GM11168 (cell line): ENCODE data around the gene IMP3.
"Not testable (repeated sequence)": the region's sequence is repeated elsewhere in the genome, so short reads cannot be mapped to it uniquely, and the experiment has no call there.

Experiments
- in situ Hi-C: fragments of 300-500 bp; cut with MboI; formaldehyde crosslinking; loops from one replicate; pipeline ENCODE4 v1.12.0; 2022; ENCODE audit warnings: low sequenced_read_pairs; ENCODE audit not compliant: unreplicated experiment

The IMP3 gene

DNA sequence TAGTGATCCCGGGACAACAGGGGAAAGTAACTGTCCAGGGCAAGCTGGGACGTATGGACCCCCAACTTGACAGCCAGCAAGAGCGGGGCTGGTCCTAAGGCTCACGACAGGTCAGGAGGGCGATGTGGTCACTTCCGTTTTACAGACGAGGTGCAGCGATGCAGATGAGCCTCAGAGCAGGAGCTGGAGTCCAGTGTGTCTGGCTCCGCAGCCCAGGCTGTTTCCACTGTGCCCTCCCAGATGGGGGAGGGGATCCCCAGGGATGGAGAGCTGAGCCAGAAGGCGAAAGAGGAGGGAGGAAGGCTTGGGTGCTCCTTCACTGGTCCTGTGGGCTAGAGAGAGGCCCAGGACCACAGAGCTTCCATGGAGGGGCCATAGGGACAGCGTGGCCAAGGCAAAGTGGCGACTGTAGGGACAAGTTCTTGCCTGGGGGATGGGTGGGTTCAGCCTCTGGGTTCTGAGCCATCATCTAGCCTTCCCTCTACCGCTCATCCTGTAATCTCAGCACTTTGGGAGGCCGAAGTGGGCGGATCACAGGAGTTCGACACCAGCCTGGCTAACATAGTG is 13.4 kb upstream of the IMP3 start:
- in situ Hi-C loops, result no loop called here

DNA sequence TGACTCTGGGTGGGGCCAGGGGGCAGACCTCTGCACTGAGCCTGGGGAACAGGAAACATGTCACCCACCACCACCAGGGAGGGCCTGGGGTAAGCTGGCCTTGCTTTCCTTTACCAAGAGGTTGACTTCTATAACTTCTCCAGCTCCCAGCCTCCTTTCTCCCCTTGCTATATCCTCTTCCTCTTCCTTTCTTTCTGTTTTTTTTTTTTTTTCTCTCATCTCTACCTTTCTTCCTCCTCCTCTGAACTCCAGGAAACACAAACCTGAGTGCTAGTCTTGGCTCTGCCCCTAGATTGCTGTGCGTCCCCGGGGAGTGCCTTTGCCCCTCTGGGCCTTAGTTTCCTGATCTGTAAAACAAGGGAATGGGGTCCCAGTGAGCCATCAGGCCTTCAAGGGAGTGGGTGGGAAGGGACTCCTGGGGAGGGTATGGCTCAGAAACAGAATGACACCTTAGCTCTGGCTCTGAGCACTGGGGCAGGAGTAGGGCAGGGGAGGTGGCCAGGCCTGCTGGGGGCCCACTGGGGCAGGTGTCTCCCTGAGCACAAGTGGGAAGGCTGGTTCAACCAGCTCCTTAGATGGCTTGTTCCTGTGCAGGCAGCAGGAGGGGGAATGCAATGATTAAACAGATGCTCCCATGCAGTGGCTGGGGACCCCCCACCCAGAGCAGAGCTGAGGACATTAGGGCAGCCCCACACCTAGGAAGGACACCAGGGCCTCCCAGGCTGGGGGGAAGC is 12.0 kb upstream of the IMP3 start:
- in situ Hi-C loops, result no loop called here

GRCh38 chr15:75650908-75651809 is 11.1 kb upstream of the IMP3 start:
- in situ Hi-C loops, result no loop called here

- in situ Hi-C loops, result no loop called here
Observed at GRCh38 chr15:75649848-75650247, 9.8 kb upstream of the IMP3 start.

DNA sequence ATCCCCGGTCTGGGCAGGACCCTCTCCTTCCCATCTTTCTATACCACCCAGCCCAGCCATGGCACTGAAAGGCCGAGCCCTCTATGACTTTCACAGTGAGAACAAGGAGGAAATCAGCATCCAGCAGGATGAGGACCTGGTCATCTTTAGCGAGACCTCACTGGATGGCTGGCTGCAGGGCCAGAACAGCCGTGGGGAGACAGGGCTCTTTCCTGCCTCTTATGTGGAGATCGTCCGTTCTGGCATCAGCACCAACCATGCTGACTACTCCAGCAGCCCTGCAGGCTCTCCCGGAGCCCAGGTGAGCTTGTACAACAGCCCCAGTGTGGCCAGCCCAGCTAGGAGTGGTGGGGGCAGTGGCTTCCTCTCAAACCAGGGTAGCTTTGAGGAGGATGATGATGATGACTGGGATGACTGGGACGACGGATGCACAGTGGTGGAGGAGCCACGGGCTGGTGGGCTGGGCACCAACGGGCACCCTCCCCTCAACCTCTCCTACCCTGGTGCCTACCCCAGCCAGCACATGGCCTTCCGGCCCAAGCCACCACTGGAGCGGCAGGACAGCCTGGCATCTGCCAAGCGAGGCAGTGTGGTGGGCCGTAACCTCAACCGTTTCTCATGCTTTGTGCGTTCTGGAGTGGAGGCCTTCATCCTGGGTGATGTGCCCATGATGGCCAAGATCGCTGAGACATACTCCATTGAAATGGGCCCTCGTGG is 9.2 kb upstream of the IMP3 start:
- in situ Hi-C loops, result no loop called here

GRCh38 chr15:75648156-75649000 is 8.4 kb upstream of the IMP3 start:
- in situ Hi-C loops, result no loop called here

DNA sequence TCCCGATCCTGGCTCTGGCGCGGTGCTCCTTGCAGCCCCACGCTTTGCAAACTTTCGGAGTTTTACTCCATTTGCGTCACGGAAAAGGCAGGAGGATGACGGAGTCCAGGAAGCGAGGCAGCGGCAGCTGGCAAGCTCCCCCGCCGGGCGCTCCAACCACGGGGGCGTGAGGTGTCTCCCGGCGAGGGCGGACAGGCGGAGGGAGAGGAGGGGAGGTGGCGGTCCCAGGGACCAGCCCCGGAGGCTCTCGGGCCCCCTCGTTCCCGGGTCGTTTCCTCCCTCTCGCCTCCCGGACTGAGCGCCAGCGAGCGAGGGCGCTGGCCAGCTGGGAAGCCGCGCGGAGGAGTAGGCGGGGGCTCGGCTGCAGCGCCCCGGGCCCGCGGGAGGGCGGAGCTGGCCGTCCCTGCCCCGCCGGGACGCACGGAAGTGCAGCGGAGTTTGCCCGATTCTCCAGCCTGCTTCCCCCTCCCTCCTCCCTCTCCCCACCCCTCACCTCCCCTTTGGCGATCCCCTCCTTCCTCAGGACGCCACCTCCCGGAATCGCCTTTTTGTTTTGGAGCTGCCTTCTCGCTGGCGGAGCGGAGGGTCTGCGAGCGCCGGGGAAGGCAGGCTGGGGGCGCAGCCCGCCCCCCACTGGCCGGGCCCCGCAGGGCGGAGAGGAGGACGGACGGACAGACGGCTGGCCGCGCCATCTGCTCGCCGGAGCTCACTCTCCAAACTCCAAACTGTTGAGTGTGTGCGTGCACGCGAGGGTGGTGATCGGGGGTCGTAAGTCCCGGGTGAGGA is 7.5 kb upstream of the IMP3 start, which contains the start of gene SNX33:
Gene SNX33, plus strand, starts transcription at position 543 of the 786 bp plus-strand sequence. CDS start 1,191 bp downstream, outside the sequence.
- in situ Hi-C loops, result no loop called here

DNA sequence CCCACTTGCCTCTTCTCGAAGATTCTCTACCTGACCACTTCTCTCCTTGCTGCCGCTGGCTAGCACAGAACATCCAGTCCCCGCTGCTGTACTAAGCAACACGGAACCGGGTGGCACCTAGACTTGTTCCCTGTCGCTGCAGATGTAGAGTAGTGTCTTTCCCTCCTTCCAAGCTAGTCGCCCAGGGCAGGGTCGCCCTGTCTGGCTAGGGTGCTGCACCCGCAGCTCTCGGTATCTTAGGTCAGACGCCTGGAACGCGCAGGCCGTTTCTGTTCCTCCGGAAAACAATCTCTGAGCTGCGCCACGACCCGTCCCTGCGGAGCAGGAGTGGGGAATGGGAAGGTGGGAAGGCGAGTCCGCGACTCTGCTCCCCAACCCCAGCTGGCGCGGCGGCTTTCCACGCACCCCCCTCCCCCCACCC is 6.9 kb upstream of the IMP3 start:
- in situ Hi-C loops, result no loop called here

DNA sequence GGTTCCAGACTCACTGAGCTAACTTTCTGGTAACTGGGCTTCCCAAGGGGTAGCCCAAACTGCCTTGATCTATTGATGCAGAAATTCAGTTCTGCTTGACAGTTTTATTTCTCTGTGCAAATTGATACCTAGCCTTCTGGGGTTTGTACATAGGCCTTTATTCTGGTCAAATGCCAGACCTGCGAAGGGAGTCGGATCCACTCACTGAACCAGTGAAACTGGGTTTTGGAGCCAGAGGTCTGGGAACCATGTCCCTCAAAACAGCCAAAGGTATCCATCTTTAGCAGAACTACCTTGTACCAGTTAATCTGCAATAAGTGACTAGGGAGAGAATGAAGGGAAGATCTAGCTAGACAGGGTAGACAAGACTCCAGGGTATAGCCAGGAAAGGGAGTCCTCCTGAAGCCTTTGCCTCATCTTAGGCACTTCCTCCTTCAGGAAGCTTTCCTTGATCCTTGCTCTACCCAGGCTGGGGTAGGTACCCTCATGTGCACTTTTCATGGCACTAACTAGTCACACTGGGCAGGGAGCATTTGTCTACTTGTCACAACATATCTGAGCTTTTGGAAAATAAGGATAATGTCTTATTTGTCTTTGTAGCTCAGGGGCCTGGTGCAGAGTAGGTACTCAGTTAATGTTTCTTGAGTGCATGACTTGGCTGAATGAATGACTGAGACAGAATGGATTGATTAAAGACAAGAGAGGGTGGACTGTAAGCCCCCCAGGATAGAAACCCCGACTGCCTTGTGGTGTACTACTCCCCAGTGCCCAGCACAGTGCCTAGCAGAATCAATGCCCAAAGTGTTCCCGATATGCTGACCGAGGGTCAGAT is 6.3 kb upstream of the IMP3 start:
- in situ Hi-C loops, result no loop called here

DNA sequence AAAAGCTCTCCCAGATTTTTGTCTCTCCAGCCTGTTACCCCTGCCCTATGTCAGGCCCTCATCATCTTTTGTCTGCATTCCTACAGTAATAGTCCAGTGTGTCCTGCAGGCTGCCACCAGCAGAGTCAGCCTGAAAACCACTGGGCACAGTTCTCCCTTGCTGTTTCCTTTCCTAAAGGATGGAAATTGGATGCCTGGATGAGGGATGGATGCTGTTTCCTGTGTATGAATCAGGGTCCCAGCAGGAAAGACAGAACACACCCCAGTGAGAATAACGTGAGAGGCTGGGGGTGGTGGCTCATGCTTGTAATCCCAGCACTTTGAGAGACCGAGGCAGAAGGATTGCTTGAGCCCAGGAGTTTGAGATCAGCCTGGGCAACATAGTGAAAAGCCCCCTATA is 4.4 kb upstream of the IMP3 start:
- in situ Hi-C loops, result no loop called here

DNA sequence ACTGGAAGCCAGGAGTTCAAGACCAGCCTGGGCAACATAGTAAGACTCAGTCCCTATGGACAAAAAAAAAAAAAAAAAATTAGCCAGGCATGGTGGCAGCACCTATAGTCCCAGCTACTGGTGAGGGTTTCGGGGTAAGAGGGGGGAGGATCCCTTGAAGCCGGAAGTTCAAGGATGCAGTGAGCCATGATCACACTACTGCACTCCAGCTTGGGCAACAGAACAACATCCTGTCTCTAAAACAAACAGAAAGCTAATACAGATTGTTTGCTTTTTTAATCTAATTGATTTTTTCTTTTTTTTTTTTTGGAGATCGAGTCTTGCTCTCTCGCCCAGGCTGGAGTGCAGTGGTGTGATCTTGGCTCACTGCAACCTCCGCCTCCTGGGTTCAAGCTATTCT is 1.6 kb upstream of the IMP3 start:
- in situ Hi-C loops, result no loop called here

- in situ Hi-C loops, result no loop called here
Observed at GRCh38 chr15:75641179-75641503, 1.1 kb upstream of the IMP3 start.

DNA sequence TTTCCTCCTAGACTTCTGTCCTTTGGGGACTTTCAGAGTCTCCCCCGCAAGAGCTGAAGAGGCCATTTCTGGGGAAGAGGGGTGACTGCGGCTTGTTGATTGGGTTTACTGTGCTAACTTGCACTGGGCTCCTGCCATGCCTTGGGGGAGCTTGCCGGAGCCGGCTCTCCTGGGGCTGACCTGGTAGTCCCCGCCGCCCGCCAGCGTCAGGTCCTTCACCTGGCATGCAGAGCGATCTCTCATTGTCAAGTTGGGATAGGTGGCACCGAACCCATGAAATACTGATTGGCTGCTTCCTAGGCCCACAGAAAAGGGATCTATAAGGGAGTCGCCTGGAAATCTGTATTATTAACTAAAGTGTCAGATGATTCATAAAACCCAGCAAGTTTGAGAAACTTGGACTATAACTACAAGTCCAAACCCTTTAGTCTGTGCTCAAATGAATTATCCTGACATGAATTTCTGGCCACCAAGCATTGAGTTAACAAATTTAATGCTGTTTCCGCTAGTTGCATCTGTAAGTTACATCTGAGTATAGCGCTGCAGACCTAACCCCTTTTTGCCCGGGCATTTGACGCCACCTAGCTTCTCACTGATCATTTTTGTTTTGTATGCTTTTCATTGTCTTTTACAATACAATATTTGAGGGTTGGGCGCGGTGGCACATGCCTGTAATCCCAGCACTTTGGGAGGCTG is 607 bp upstream of the IMP3 start:
- in situ Hi-C loops, result no loop called here

- in situ Hi-C loops, result no loop called here
Observed at GRCh38 chr15:75639191-75639708, 774 bp downstream of the IMP3 start.

DNA sequence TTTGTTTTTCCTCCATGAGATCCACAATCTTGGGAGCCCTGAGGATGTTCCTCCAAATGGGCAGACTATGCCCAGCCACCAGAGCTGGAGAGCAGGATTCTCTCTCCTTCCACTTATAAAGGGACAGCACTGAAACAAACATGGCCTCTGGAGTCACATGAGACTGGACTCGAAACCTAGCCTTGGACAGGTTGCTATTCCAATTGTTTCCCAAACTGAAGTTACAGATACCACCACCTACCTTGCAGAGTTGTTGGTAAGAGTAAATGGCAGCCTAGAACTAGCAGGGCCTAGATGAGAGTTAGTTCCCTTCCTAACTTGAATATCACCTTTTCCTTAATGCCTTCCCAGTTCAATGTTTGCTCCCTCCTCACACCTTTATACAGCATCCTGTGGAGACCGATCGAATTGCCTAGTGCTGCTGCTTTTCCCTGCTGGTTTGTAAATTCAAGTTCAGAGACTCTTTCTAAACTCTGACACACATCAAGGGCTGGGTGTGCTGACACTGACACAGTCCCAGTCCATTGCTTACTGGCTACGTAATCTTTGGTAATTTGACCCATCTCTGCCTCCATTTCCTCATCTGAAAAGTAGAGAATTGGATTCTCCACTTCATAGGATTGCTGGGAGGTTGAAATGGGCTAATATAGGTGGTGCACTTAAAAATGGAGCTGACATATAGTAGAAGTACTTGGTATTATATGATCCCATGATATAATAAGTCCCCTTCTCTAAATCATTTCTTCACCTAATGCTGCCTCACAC is 2.6 kb downstream of the IMP3 start:
- in situ Hi-C loops, result no loop called here

DNA sequence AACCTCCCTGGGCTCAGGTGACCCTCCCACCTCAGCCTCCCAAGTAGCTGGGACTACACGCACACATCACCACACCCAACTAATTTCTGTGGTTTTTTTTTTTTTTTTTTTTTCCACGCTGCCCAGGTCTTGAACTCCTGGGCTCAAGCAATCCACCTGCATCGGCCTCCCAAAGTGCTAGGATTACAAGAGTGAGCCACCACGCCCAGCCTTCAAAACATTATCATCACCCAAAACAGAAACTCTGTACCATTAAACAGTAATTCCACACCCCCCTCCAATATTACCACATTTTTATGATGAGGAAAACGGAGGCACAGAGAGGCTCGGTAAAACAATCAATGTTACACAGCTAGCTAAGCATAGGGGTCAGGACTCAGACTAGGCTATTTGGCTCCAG is 4.0 kb downstream of the IMP3 start:
- in situ Hi-C loops, result no loop called here

- in situ Hi-C loops, result not testable (repeated sequence)
Observed at GRCh38 chr15:75633922-75634321, 6.1 kb downstream of the IMP3 start.
